RCC 7860 (cell line): Measurements from ENCODE around the gene POGLUT2.

Source experiments
- DNase-seq: peaks from one replicate; pipeline ENCODE4 v3.0.0-alpha.2; 2015; ENCODE audit warnings: low spot score
- FAIRE-seq: peaks from 2 replicates; lab custom pipeline; 2012; peaks lifted over from hg19 to GRCh38; lab: Jason Lieb, UNC

Gene POGLUT2

DNA sequence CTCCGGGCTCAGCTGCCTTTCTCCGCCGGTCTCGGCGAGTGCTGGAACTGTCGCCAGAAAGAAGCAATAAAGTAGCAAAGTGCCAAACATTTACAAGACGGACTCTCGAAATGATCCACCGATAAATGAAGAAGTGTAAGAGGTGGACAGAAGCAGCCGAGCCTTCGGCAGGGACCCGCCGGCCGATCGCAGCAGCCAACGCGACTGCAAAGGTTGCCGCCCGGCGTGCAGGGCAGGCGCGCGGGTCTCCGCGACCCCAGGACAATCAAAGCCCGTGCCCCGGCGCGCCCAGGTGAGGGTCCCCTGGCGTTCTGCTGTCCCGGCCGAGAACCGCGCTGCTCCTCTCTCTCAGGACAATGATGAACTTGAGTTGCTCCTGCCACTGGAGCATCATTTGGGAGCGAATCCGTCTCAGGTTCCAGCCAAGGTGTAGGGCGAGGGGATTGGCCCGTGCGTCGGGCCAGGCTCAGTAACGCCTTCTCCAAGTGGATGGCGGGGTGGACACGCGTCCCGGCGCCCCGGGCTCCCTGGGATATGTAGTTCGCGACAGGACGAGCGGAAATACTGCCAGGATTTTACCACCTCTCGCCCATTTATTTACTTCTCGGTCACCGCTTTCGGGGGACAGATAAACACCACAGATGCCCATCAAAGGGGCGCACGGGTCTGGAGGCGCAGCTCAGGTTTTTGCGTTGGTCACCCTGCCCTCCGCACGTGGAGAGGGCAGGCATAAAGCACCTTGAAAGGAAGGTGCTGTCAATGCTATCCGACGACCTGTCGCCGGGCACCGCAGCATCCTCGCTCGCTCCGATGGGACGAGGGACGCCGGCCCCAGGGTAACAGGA is at the start of gene POGLUT2, which contains the start of gene BIVM:
Gene POGLUT2, minus strand, starts transcription at position 396 of the 845 bp plus-strand sequence. Its CDS starts 306 bp downstream, at position 90.
Gene BIVM, plus strand, starts transcription at position 539 of the 845 bp plus-strand sequence. CDS start 8,149 bp downstream, outside the sequence.
- peak; percentile 65 for FAIRE-seq

DNA sequence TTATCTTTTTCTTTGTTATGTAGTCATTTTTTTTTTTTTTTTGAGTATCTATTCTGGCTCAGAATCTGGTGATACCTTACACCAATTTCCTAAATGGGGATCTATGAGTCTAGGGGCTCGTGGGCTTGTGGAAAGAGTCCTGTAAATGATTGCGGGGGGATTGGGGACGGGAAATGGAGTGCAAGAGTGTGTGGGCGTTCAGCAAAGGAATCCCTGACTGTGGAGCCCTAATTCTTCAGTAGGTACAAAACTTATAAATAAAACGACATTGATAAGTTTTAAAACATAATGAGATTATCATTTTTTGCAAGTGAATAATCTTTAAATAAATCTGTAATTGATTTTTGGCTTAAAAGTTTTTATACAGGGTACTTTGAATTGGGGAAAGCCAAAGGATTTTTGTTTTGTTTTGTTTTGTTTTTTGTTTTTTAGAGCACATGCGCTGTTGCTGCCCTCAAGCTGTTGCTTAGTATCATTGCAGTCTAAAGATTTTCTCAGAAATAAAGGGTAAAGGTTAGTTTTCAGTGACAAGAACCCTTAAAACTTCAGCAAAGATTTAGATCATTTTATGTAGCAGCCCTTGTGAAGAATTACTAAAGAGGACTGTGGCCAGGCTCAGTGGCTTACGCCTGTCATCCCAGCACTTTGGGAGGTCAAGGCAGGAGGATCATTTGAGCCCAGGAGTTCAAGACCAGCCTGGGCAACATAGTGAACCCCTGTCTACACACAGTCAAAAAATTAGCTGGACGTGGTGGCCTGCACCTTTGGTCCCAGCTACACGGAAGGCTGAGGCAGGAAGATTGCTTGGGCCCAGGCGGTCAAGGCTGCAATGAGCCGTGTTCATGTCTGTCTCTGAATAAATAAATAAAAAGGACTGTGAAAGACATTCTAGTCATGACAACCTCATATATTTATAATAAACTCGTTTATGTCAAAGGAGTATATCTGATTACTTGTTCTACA is 48.8 kb upstream of the POGLUT2 start:
- FAIRE-seq (peak; percentile 50), DNase-seq (peak; percentile 5)

More for the DNA sequence above, at the start of gene POGLUT2, which contains the start of gene BIVM:
- DNase-seq: peak; percentile 77

DNA sequence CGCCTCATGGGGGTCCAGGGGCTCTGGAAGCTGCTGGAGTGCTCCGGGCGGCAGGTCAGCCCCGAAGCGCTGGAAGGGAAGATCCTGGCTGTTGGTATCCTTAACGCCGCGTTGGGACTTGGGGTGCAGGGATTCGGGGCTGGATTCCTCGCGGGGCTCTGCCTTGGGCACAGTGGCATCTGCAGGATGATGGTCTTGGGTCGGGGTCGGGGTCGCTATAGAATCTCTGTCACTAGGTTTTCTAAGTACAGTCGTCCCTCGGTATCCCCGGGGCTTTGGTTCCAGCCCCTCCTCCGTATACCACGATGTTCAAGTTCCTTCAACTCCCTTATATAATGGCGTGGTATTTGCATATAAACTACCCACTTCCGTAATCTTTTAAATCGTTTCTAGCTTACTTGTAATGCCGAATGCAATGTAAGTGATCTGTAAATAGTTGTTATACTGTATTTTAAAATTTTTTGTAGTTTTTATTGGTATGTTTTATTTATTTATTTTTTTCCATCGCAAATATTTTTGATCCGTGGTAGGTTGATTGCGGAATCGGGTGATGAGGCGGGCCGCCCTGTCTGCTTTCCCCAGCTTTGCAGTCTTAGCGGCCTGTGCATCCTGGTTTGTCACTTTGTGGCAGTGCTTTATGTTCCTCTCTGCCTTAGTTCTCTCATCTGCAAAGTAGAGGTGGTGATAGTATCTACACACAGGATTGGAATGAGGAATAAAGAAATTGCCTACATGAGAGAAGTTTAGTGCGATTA is 47.7 kb upstream of the POGLUT2 start:
- peak; percentile 28 for FAIRE-seq
- no peak for DNase-seq

DNA sequence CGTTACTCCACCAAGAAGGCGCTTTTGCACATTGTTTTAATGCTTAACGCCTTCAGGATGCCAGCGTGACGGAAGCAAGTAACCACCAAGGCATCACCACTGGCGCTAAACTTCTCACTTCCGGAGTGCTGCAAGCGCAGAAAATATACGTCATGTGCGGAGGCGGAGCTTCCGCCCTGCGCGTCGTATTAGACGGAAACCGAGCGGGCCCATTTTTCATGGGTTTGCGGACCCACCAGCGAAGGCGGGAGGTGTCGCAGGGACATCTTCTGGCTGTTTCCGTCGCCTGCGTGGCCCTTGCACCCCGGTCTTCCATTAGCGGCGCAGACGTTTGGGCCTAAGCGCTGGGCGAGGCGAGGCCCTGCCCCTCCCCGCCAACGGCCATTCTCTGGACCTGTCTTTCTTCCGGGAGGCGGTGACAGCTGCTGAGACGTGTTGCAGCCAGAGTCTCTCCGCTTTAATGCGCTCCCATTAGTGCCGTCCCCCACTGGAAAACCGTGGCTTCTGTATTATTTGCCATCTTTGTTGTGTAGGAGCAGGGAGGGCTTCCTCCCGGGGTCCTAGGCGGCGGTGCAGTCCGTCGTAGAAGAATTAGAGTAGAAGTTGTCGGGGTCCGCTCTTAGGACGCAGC is 47.0 kb upstream of the POGLUT2 start, which contains the start of gene ERCC5:
Gene ERCC5, plus strand, starts transcription at position 403 of the 631 bp plus-strand sequence. CDS start 235 bp downstream, outside the sequence.
- peak; percentile 87 for DNase-seq
- FAIRE-seq: peak; percentile 73

DNA sequence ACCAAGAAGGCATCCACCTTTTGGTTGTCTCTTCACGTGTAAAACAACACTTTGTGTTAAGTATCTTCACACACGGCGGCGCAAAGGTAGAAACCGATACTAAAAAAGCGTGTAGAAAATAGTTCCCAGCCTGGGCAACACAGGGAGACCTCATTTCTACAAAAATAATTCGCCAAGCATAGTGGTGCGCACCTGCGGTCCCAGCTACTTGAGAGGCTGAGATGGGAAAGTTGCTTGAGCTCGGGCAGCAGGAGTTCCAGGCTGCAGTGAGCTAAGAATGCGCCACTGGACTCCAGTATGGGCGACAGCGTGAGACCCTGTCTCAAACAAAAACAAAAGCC is 46.5 kb upstream of the POGLUT2 start:
- FAIRE-seq: no peak
- no peak for DNase-seq

DNA sequence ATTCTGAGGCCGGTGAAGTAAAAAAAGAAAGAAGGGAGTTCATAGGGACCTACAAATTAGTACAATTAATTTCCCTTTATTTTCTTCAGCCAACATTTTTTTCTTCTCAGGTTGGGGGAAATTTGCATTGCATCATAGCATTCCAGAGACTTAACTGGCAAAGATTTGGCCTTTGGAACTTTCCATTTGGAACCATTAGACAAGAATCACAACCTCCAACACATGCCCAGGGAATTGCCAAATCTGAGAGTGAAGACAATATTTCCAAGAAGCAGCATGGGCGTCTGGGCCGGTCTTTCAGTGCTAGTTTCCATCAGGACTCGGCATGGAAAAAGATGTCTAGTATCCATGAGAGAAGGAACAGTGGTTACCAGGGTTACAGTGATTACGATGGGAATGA is 40.7 kb upstream of the POGLUT2 start:
- FAIRE-seq: no peak
- no peak for DNase-seq

DNA sequence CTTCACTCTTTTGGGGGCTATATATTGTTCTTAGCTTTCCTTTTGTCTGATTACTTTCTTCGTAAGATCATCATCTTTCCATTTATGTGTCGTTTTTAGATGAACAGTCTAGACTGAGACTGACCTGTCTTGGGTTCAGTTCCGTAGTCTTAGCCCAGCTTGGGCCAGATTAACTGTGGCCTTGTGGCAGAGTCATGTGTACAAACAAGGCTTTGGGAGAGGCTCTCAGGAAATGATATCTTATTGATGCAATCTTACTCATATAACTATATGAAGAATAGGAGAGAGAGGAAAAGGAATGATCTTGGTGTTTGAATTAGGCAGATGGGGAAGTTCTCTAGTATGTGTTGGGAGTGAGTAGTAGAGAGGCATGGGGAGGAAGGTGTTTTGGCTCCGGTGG is 40.2 kb upstream of the POGLUT2 start:
- FAIRE-seq: no peak
- no peak for DNase-seq

DNA sequence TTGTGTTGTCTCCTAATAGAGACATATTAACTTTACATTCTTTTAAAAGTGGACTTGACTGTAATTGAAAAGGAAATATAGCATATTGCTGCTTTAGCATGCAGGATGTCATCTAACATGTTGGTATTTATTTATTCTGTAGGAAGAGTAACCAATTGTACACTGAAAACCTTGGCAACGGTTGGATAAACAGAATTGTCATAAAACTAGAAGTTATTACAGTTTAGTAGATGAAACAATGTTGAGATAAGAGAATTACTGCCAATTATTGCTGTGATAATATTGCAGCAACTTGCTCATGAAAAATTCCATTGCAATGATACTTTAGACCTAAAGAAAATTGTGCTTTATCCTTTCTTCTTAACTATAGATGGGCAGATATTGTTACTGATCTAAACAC is 39.5 kb upstream of the POGLUT2 start:
- no peak for DNase-seq
- no peak for FAIRE-seq

DNA sequence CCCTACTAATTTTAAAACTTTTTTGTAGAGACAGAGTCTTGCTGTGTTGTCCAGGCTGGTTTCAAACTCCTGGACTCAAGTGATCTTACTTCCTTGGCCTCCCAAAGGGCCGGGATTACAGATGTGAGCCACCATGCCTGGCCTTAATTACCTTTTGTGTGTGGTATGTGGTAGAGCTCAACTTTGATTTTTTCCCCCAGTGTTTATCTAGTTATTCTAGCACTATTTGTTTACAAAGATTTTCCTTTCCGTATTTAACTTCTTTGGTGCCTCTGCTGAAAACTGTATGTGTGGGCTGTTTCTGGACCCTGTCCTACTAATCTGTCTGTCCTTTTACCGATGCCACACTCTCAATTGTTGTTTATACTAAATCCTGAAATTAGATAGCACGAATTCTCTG is 37.7 kb upstream of the POGLUT2 start:
- no peak for DNase-seq
- FAIRE-seq: no peak

DNA sequence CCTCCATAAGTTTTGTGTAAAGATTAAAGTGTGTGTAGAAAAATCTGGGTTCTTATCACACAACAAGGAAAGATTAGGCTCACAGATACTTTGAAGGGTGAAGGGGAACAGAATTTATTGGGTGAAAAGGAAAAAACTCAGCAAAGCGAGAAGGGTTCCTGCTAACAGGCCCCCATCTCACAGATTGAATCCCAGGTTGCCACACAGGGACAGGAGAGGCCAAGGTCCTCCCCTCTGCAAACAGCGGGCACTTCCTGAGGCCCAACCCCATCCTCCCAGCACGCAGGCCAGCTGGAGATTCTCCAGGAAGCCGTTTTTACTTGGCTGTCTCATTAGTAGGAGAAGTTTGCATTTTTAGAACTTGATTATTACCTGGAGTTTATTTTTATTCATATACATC is 31.9 kb upstream of the POGLUT2 start:
- no peak for DNase-seq
- no peak for FAIRE-seq

DNA sequence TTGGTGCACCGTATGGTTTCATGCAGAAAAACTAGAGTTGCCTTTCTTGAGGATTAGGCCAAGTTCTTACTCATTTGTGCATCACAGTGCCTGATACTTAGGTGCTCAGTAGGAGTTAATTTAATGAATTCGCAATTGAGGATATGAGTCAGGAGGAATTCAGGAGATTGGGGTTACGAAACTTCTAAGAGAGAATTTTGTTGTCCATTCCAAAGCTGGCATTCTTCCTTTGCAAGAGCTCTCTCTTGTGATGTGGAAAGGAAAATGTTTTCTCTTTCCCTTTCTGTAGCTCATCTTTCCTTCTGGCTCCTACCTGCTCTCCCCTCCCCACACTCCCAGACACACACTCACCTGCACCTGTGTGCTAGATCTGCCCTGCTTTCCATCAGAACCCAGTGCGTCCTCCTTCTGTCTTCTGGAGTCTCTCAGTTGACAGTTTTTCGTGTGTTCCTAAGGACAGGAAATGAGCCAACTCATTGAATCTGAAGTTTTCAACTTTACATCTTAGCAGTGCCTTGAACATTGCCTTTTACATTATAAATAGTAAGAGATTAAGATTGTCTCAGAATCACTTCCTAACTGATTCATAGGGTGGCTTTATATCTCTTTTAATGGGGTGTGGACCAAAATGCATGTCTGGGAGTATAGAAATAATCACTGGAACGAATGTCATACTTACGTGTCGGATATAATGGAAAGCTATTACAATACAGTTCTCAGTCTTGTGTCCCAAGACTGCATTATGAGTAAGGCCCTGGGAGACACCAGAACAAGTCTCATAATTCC is 27.3 kb upstream of the POGLUT2 start:
- peak; percentile 78 for FAIRE-seq

DNA sequence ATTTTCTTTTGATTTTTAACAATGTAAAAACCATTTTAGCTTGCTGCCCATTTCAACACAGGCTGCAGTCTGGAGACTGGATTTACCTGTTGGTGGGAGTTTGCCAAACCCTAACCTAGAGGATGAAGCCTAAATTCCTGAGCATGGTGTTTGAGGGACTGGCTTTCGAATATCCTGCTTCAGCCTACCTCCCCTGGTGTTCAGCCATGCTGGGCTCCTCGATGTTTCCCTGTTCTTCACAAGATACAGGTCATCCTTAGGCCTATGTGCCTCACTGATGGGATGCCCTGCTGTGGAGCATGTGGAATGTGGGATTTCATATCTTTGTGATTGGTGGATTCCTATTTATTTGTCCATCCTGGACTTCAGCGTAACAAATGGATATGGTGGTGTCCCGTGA is 26.6 kb upstream of the POGLUT2 start:
- DNase-seq: no peak
- no peak for FAIRE-seq

More for the DNA sequence above, 27.3 kb upstream of the POGLUT2 start:
- peak; percentile 79 for DNase-seq

DNA sequence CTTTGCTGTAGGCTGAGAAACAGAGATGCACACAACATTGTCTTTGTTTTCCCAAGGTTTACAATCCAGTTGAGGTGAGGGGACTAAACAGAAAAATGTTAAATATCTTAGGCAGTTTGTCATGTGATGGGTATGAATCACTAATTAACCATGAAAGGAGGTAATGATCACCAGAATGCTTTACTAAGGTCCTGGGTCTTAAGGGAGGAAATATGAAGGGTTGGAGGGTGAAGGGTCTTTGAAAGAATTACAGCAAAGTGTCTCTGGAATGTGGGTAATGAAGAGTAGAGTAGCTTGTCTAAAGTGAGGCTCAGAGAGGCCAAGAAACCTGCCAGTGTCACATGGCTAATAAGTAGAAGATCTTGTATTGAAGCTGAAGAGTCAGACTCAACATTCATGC is 19.1 kb upstream of the POGLUT2 start:
- FAIRE-seq (peak; percentile 86), DNase-seq (peak; percentile 52)

DNA sequence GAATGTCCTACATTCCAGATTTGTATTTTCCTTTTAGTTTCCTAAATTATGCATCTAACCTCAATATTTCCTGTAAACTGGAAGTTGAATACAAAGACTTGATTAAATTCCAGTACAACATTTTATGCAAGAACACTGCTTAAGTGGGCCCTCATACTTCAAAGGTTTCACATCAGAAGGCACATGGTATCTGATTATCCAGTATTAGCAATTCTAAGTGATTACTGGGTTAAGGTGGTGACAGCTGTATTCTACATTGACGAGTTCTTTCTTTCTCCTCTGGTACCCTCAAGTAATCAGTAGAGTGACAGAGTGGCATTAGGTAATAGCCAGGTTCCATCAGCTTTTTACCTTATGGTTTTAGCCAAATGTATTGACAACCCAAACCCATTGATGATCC is 18.5 kb upstream of the POGLUT2 start:
- no peak for FAIRE-seq
- no peak for DNase-seq

DNA sequence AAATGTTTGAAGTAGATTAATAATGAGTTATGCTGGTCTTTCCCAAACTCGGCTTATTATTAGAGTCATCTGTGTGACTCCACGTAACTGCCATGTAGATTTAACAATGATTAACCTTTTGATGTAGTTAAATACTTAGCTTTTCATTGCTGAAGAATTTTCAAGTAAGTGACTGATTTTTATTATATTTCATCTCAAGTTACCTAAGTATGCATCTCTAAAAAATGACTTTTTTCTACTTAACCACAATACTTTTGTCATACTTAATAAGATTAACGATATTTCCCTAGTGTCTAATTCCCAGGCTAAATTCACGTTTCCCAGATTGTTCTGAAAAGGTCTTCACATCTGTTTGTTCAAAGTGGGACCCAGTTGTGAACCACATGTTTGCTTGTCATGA is 17.9 kb upstream of the POGLUT2 start:
- DNase-seq (peak; percentile 60), FAIRE-seq (peak; percentile 94)

DNA sequence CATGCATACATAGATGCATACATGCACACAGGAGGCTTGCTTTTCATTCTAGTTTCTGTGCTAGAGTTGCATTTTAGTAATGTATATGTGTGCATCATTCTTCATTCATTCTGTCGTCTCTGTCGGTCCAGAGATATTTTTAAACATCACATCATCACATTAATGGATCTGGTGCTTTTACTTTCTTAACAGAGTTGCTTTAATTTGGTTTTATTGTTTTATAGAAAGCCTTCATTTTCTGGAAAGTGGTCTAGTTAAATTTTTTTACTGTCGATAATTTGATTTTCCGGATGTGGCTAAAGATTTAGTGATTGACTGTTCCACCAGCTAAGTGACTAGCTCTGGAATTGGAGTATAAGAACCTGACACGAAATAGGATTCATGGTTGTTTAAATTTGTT is 17.0 kb upstream of the POGLUT2 start:
- FAIRE-seq: no peak
- DNase-seq: no peak

DNA sequence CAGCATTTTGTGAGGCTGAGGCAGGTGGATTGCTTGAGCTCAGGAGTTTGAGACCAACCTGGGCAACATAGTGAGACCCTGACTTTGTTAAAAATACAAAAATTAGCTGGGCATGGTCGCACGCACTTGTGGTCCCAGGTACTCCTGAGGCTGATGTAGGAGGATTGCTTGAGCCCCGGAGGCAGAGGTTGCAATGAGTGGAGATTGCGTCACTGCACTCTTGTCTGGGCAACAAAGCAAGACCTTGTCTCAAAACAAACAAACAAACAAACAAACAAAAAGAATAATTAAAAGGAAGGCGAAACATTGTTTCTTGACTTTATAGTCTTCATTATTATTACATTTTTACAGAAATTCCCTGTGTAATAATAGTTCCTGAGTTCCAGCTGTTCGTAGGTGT is 16.0 kb upstream of the POGLUT2 start:
- FAIRE-seq (no peak), DNase-seq (no peak)

DNA sequence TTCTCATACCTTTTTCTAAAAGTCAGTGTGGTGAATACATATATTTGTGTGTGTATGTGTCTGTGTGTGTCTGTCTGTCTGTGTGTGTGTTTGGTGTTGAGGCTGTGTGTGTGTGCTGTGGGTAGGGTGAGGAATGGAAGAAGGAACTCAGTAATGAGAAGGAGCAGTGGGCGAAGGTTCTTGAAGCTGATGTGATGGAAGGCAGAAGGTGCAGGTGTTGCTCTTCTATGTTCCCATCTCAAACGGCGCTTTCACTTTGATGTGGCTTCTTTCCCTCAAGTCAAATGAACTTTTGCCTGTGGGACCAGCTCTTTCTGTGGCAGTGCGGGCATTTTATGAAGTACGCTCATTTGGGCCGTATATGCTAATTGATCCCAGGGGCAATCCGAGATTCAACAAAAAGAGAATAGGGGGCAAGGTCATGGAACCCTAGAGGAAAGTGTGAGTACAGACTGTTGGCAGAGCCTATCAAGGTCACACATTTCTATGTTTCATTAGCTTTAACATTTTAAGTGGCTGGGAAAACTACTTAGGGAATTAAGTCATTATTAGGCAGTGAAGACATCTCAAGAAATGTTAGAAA is 15.3 kb upstream of the POGLUT2 start:
- DNase-seq (no peak), FAIRE-seq (no peak)
